ENCODE data around the gene LDB1.

LDB1 gene

DNA sequence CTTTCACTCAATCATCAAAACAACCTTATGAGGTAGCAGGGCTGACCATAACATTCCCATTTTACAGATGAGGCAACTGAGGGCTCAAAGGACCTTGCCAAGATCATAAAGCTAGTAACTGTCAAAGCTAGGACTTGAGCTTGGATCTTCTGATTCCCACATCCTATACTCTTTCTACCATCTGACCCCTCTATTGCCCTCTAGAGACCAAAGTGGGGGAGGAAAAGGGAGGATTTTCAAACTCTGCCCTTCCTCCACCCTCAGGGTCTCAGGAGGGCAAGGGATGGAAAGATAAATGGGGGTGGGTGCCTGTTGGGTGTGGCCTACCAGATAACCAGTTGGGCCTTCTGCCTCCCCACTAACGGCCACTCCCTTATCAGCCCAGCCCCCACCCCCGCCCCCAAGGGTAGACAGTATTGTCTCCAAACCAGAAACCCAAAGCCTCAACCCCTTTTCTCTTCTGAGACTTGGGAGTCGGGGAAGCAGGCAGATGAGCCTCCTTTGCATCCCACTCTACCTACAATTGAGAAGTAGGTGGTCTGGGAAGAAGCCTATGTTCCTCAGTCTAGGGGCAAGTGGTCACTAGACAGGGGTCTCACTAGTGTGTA lies 7.9 kb downstream of the LDB1 start:
- DNase-seq: no peak

DNA sequence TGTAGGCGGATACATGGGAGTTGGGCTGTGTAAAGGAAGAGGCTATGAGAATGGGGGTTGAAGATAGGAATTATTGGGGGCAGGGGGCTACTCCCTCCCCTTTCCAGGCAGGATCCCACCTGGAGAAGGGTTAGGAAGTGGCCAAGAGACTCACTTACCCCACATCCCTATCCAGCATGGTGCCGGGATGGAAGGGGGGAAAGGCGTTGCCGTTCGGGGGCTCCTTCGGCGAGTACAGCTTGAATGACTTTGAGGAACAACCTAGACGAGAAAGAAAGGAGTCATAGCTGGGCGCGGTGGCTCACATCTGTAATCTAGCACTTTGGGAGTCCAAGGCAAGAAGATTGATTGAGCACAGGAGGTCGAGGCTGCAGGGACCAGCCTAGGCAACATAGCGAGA lies 8.9 kb downstream of the LDB1 start:
- no peak for DNase-seq

DNA sequence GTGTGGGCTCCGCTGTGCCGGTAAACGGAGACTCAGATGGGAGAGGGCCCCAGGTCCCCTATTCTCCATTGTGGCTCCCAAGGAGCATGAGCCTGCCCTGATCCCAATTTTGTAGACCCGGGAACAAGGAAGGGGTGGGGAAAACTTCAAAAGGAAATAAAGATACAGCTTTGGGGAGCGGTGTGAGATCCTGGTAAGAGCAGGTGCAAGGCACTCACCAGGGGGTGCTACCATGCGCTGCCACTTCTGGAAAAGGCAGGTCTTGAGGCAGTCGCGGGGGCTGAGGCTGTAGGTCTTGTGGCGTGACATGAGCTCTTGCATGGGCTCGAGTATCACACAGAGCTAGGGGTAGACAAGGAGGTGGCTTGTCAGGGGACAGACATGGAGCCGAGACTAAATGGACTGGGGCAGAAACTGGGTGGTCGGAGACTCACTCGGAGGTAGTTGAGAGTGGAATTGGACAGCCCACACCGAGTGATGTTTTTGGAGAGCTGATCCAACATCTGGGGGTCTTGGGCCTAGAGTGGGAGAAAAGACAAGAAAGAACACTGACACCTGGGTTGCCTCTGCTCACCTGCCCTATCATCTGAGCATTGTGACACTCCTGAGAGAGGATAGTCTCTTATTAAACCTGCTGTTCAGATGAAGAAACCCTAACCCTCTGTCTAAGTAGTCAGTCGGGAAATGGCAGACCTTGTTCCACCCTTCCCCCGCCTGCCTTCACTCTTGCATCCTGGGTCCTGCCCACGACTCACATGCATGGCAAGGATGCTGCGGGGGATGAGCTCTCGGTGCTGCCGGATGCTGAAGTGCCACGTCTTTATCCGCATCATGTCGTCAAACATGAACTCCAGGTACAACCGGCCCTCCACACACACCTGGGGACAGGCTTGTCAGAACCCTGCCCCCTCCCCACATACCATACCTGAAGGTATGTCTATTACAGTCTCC lies 10.7 kb downstream of the LDB1 start:
- DNase-seq: no peak

DNA sequence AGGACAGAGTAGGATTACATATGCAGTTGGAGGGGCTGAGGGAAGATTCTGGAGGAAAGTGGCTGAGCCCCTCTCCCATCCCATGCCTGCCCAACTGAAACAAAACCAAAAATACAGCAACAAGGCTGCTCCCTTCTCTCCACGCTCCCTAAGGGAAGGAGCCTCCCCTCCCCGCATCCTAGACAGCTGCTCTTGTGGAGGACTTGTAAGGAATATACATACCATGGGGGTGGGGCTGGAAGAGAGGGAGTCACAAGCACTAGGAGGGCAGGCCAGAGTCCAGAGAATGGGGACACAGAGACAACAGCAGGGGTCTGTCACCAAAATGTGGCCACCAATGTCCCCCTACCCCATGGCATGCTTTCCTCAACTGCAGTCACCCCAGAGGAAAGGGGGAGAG lies 13.2 kb downstream of the LDB1 start:
- DNase-seq: no peak

DNA sequence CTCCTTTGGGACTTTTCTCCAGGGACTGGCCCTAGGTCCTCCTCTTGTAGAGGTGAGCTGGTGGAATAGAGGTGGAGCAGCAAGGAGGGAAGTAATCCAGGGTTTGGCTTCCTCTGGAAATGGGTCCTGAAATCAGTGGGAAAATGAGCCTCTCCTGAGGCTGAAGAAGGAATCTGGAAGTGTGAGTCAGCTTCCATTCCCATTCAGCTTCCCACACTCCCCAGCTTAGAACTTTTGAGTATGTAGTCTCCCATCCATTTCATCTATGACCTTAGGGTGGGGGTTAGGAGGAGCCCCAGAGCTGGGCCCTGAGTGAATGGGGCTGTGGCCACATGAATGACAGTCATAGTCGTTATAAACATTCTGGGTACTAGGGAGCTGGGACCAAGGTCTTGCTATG lies 17.7 kb downstream of the LDB1 start:
- DNase-seq: no peak

DNA sequence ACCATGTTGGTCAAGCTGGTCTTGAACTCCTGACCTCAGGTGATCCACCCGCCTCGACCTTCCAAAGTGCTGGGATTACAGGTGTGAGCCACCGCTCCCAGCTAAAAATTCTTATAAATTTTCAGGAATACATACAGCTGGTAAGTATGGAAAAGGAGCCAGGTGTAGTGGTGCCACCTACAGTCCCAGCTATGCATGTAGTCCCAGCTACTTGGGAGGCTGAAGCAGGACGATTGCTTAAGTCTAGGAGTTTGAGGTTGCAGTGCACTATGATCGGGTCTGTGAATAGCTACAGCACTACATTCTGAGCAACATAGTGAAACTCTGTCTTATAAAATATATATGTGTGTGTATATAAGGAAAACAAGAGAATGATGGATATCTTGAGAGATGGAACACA lies 19.0 kb downstream of the LDB1 start:
- DNase-seq: no peak

DNA sequence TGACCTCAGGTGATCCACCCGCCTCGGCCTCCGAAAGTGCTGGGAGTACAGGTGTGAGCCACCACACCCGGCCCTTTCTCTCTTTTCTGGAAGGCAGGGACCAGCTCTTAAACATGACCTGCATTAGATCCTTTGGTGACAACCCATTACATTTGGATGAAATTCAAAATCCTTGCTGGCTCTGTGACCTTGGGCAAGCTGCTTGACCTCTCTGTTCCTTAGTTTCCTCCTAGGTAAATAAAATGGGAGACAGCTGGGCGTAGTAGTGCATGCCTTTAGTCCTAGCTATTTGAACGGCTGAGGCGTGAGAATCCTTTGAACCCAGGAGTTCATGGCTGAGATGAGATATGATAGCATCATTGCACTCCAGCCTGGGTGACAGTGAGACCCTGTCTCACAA lies 23.7 kb downstream of the LDB1 start:
- no peak for DNase-seq

DNA sequence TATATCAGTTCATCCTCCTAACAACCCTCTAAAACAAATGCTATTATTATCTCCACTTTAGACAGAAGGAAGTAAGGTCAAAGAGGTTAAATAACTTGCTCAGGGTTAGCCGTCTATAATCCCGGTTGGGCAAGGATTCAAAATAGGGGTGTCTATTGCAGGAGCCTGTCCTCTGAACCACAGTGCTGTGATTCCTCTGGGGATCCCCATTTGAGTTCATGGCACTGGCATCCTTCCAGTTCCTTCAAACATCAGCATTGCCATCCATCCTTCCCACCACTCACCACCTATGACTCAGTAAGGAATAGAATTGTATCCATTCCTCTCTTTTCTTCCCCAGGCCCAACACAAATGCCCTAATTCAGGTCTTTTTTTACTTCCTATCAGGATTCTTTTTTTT lies 29.4 kb downstream of the LDB1 start:
- no peak for DNase-seq

DNA sequence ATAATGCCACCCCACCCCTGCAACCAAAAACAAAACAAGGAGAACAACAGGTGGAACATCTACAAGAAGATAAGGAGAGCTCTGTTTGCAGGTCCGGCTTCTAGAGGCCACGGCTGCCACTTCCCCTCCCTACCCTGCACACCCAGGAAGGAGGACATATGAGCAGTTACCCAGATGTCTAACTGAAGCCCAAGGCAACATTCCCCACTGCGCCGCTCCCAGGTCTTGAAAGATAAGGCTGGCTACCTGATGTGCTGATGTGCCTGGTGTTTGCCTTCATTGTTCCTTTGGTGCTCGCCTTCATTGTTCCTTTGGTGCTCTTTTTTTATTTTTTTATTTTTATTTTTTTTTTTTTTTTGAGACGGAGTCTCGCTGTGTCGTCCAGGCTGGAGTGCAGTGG lies 34.0 kb downstream of the LDB1 start:
- DNase-seq: no peak

- no peak for DNase-seq
These were observed 34.8 kb downstream of the LDB1 start for GRCh38 chr10:102085336-102085735.

DNA sequence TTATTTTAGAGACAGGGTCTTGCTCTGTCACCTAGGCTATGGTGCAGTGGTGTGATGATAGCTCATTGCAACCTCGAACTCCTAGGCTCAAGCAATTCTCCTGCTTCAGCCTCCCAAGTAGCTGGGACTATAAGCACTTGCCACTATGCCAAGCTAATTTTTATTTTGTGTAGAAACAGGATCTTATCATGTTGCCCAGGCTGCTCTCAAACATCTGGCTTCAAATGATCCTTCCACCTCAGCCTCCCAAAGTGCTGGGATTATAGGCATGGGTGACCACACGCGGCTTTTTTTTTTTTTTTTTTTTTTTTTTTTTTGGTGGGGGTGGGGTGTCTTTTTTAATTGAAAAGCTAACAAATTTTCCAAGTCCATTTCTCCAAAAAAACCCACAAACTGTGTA lies 36.6 kb downstream of the LDB1 start:
- DNase-seq: no peak

- DNase-seq: peak; percentile 67
These were observed 47.3 kb downstream of the LDB1 start for GRCh38 chr10:102072673-102073527.

DNA sequence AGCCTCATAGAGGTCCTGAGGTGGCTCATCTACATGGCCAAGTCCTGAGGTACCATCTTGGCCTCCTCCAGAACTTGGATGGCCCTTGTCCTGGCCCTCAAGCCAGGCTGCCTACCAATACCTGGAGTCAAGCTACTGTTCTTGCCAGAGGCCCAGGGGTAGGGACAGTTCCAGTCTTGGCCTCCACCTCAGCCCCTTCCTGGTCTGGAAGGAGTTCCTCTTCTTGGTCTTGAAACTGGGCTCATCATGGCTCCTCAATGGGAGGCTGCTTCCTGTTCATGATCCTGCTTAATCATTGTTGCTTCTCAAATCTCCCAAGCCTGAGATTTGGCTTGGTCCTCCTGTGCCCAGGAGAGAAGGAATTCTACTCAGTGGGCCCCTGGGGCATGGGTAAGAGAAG lies 51.1 kb downstream of the LDB1 start:
- DNase-seq: no peak

- no peak for DNase-seq
These were observed 52.0 kb downstream of the LDB1 start for GRCh38 chr10:102068216-102068615.

GRCh38 chr10:102067091-102067916 lies 52.9 kb downstream of the LDB1 start:
- DNase-seq: no peak

GRCh38 chr10:102066399-102067088 lies 53.6 kb downstream of the LDB1 start:
- DNase-seq: no peak

GRCh38 chr10:102065561-102066398 lies 54.4 kb downstream of the LDB1 start:
- DNase-seq: peak; percentile 7

- peak; percentile 89 for DNase-seq
These were observed 55.2 kb downstream of the LDB1 start, which contains the start of gene HPS6 for GRCh38 chr10:102064868-102065560. TSS of gene HPS6 (plus strand) at chr10:102065349. CDS start at chr10:102065475, 126 bp downstream.

GRCh38 chr10:102064503-102064867 lies 55.7 kb downstream of the LDB1 start:
- no peak for DNase-seq

- no peak for DNase-seq
These were observed 60.2 kb downstream of the LDB1 start for GRCh38 chr10:102059987-102060386.

Measured in stimulated activated naive CD4-positive, alpha-beta T cell treated with Interleukin-2 at 50 U/mL for 16 hours (primary cell).